HG03175 (cell line): Measurements from ENCODE around the gene MOB1B.
"Not testable (repeated sequence)": the region's sequence is repeated elsewhere in the genome, so short reads cannot be mapped to it uniquely, and the experiment has no call there.

Experiments used
- ATAC-seq: cut with Tn5 transposase; IDR thresholded peaks from one replicate; pipeline ENCODE4 v1.9.1; 2021; ENCODE audit warnings: mild to moderate bottlenecking, moderate library complexity; ENCODE audit not compliant: unreplicated experiment

The MOB1B gene

DNA sequence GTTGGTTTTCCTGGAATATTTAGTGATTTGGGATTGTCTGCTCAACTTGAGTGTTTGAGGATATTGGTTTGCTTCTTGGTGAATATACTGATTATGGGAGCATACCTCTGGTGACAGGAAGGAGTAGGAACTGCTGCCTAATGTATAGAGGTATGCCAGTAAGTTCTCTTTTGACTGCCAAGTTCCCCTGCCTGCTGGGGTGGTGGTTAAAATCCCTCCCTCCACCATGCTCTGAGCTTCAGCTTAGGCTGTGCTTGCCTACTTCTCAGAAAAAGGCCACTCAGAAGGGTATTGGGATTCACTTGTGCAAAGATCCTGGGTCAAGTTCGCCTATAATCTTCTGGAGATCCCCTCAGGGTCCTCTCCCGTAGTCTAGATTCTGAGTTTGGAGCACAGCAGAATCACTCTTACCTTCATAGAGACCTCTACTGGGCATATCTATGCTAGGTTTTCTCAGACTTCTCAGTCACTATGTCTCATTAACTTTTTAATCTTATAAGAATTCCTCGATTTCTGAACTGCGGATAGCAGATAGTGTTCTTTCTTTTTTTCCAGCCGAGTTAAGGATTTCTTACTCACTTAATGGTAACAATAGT is 46.6 kb downstream of the MOB1B start:
- no peak for ATAC-seq

DNA sequence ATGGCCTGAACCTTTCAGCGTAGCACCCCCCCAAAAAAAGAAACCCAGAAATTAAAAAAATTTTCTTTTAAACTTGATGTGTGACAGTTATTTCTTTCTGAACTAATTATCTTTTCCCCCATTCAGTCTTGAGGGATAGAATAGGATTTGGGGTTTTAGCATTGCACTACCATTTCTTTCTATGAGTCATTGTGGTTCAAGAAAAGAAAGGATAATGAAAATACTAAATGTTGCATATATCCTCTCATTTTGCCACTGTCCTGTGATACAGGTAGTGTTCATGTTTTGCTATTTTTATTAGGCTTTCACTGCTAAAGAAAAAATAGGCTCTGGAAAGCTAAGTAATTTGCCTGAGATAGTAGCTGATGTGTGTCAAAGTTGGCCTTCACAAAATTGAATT is 51.9 kb downstream of the MOB1B start:
- no peak for ATAC-seq

DNA sequence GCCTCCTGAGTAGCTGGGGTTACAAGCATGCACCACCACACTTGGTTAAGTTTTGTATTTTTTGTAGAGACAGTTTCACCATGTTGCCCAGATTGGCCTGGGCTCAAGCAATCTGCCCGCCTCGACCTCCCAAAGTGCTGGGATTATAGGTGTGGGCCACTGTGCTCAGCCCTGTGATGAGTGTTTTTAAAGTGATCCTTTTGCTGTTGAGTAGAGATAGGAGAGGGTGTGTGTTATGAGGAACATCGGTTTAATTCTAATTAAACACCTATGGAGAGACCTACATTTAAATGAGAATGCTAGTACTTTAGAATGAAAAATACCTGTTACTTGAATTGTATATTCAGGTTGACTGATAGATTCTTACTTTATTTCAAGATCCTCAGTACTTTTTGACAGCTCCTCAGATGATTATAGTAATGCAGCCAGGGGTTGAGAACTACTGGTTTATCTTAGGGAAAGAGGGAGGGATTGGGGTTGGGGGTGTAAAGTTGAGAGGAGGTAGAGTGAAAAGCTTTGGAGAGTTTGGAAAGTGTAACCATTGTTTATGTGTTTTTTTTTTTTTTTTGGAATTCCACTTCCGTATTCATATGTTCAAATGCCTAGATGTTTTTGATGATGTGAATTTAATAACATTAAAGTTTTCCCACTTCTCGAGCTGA is 54.5 kb downstream of the MOB1B start:
- ATAC-seq, result no peak

DNA sequence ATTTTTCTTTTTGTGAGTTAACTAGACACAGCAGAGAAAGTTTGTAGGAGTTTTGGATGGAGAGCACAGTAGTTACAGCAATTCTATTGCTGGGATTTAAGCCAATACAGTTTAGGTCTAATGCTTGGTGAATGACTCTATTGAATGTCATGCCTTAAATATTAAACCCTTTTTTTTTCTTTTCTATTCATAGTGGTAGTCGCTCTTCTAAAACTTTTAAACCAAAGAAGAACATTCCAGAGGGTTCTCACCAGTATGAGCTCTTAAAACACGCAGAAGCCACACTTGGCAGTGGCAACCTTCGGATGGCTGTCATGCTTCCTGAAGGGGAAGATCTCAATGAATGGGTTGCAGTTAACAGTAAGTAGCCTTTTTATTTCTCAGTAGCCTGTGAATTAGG is 56.5 kb downstream of the MOB1B start:
- no peak for ATAC-seq

DNA sequence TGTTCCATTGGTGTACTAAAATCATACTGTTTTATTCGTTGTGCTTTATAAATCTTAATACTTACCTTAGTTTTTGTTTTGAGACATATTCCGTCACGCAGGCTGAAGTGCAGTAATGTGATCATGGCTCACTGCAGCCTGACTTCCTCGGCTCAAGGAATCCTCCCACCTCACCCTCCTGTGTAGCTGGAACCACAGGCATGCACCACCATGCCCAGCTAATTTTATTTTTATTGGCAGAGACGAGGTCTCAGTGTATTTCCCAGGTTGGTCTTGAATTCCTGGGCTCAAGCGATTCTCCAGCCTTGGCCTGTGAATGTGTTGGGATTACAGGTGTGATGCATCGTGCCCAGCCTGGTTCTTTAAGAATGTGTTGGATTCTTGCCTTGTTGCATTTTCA is 66.9 kb downstream of the MOB1B start:
- ATAC-seq, result no peak

DNA sequence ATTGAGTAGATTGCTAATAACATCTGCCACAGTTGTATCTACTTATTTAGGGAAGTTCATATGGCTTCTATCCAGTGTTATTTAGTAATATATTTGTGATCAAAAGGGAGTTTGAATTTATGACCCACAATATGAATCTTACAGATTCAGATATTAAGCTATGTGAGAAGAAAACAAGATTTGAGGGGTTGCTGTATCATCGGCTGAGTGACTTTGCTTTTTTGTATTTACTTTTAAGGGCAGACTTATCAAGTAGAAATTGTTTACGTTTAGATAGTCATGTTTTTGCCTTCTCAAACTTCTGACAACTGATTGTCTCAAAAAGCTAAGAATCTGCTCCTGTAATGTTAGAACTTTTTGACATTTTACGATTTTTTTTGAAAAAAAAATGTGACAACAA is 74.1 kb downstream of the MOB1B start:
- no peak for ATAC-seq

DNA sequence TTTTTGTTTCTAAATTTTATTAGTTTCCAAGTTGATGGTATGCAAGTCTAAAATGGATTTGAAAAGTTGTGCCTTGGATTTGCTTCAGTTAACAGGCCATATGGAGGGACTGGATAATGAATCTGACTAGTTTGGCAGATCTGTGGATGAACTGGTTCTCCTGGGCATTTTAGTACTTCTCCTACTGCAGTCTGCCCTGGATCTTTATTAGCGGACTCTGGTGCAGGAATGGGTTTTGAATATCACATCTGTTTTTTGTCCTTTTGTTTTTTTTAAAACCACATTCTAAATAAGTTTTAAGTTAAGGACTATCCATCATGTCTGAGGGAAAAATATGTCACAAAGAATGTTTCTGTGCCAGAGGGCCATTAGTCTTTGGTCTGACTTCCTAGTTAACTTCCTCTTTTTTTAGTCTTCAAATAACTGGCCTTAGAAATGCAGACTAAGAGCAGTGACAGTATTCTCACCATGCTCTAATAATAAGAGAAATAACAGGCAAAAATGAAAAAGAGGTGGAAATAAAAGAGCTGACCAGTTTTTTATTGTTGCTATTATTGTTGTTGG is 77.4 kb downstream of the MOB1B start:
- ATAC-seq, result peak; percentile 52

DNA sequence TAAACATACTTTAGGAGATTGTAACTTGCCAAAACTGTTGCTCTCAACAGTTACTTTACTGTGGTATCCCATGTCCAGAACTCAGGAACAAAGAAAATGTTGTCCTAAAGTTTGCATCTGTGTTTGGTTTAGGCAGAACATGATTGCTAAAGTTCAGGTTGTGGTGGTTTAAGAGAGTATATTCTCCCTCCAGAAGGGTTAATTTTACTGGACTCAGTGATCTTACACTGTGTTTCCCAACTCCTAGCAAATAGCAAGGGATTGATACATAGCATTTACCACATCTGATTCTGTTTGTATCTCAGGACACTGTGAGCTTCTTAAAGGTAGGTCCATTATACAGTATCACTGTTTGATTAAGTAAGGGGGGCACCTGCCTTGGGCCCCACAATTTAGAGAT is 78.0 kb downstream of the MOB1B start:
- ATAC-seq, result no peak

DNA sequence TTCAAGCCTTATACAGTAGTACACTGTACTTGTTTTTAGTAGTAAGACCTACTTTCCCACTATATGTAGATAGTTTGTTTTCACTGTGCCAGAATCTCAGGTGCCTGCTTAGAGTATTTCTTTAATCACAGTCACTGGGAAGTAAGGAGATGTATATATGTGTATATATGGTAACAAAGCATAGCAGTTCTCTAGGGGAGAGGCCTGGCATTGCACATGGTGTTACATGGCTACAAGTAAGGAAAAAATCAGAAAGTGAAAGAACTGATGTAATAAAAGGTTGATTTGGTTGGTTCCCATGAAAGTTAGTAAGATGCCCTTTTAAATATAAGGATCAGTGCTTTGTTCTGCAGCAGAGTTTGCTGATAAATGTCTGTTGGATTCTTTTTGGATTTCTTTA is 81.9 kb downstream of the MOB1B start:
- ATAC-seq, result no peak

DNA sequence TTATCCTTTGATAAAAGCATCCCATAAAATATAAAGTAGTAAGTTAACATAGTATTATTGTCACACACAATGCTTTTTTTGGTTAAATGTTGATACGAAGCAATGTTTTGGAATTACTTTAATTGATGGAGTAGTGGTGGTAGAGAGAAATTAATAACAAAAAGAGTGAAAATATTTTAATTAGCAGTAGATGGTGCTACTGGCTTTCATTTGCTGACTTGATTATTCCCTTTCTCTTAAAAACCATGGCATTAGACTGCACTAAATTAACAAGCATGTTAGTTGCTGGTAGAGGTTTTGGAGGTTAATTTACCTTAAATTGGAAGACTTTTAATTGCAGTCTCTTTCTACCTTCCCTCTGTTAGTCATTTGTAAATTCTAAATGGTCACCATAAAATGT is 82.4 kb downstream of the MOB1B start:
- ATAC-seq, result no peak

DNA sequence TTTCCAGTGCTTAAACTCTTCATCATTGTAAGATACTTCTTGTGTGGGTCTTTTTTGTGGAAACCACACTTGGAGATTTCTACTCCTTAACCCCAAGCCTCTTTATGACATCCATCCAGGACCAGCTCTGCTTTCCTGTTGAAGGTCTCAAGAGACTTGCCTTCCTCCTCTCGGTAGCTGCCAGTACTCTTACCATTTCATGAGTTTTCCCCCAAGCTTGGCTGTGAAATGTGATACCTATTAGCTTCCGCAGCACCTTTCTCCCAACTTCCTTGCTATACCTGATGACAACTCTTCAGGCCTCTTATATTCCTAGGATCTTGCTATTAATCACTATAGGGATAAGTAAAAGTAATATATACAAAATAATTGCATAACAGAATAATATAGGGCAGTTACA is 89.4 kb downstream of the MOB1B start:
- no peak for ATAC-seq

DNA sequence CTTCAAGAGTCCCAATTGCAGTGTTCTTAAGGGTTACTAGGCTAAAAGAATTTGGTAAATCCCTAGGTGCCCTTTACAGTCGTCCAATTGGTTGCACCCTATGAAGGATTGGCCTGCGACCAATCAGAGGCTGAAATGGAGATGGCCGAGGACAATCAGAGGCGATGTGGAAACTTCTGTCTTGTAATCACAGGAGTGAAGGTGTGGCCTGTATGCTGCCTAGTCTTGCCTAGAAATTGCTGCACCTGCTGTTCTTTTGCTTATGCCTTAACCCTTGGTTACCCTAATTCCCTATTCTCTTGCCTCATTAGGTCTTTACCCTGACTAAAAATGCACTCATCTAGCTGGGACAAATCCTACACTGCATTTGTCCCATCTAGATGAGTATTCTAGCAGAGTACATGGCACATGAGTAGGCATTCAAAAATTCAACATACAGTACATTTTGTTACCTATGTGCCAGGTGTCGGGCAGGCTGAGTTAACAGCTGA is 90.3 kb downstream of the MOB1B start:
- no peak for ATAC-seq

DNA sequence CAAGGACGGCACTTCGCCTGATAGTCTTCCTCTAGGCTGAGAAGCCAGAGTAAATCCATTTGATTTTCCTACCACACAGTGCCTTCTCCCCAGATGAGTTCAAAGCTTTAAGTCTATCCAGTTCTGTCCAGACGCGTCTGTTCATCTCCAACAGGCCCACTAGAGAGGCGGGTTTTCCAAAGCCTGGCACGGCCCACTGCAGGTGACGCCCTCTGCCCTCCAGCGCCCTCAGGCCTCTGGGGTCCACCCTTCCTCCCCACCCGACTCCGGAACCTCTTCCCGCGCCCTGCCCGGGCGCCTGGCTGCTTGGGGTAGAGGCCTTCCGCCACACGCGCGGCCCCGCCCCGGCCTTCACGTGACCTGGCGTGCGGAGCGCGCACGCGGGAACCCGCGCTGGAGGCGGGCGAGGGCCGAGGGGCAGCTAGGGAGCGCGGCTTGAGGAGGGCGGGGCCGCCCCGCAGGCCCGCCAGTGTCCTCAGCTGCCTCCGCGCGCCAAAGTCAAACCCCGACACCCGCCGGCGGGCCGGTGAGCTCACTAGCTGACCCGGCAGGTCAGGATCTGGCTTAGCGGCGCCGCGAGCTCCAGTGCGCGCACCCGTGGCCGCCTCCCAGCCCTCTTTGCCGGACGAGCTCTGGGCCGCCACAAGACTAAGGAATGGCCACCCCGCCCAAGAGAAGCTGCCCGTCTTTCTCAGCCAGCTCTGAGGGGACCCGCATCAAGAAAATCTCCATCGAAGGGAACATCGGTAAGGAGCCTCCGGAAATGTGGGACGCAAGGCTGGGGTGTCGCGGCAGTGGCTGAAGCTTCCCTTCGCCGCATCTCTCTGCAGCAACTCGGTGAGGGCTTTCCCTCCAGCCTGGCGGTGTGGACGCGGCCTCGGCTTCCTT is 91.3 kb downstream of the MOB1B start, which contains the start of gene DCK:
Gene DCK (plus strand): TSS at position 469 of the 888 bp plus-strand sequence. CDS start 187 bp downstream, at position 656.
- peak; percentile 80 for ATAC-seq

DNA sequence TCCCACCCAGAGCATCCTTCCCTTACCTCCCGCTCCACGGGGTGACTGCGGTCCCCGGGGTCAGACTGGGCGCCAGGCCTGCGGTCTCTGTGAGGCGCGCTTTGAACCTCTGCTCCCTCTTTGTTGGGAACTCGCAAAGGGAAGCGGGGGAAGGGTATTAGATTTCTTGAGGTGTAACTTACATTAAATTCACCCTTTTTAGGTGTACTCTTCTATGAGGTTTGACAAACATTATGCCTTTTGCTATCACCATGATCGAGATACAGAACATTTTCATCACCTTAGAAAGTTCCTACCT is 91.8 kb downstream of the MOB1B start:
- ATAC-seq, result no peak

DNA sequence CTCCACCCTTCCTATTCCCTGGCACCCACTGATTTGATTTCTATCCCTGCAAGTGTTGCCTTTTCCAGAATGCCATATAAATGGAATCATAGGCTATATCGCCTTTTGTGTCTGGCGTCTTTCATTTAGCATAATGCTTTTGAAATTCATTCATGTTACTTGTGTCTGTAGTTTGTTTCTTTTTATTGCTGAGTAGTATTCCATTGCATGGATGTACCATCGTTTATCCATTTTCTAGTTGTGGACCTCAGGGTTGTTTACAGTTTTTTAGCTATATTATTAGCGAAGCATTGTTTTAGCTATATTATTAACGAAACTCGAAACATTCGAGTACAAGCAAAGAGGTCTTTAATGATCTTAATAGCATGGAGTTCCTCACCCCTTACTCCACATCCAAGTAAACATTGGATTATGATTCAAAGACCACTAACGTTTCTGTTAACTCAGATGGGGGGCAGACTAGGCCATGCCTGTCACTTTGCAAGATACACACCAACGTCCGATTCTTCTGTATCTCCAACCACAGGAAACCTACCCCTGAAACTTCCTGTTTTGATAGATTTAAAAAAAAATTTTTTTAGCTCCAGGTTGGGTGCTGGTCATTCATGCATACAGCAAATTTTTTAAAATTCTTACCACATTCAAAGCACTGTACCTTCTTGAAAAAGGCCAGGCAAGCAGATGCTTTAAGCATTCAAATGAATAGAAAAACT is 92.4 kb downstream of the MOB1B start:
- peak; percentile 39 for ATAC-seq

DNA sequence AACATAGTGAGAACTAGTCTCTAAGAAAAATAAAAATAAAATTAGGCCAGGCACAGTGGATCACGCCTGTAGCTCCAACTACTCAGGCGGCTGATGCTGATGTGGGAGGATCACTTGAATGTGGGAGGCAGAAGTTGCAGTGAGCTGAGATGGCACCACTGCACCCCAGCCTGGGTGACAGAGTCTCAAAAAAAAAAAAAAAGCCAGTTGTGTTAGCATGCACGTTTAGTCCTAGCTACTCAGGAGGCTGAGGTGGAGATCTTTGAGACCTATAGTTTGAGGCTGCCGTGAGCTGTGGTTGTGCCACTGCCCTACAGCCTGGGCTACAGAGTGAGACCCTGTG is 93.8 kb downstream of the MOB1B start:
- ATAC-seq, result no peak

DNA sequence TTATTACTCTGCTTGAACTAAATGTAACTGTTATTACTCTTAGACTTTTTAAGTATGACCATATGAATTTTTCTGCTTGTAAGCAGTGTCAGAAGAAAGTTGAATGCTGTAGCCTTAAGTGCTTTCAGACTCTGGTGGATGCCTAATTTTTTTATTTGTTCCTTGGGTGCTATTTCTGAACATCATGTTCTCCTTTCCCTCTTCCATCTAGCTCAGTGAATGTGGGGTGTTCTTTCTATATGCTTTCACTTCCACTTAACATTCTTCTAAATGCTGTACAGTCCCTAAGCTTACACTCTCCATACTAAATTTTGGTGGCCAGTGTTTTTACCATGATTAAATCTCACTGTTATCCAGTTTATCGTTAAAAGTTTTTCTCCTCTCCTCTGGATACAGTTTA is 94.9 kb downstream of the MOB1B start:
- ATAC-seq, result no peak

DNA sequence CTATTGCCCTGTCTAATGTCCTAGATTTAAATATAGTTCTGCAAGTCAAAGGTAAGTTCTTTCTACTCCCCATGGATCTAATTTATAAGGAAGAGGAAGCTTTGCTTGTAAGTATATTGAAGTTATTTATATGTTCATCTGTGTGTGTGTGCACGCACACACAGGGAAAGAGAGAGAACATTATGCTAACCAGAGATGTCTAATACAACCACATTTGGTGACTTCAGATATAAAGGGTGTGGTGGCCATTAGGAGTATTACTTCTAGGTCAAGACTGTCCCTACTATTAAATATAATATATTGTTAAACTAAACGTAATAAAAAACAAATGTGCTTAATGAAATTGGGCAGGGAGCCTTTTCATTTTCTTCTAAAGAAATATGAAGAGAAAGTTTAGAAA is 95.4 kb downstream of the MOB1B start:
- ATAC-seq, result no peak

DNA sequence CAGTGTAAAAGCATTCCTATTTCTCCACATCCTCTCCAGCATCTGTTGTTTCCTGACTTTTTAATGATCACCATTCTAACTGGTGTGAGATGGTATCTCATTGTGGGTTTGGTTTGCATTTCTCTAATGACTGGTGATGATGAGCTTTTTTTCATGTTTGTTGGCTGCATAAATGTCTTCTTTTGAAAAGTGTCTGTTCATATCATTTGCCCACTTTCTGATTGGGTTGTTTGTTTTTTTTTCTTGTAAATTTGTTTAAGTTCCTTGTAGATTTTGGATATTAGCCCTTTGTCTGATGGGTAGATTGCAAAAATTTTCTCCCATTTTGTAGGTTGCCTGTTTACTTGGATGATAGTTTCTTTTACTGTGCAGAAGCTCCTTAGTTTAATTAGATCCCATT is 97.5 kb downstream of the MOB1B start:
- not testable (repeated sequence) for ATAC-seq

DNA sequence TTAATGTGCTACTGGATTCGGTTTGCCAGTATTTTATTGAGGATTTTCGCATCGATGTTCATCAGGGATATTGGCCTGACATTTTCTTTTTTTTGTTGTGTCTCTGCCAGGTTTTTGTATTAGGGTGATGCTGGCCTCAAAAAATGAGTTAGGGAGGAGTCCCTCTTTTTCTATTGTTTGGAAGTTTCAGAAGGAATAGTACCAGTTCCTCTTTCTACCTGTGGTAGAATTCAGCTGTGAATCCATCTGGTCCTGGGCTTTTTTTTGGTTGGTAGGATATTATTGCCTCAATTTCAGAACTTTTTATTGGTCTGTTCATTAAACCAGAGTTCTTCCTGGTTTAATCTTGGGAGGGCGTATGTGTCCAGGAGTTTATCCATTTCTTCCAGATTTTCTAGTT is 99.2 kb downstream of the MOB1B start:
- ATAC-seq, result not testable (repeated sequence)

DNA sequence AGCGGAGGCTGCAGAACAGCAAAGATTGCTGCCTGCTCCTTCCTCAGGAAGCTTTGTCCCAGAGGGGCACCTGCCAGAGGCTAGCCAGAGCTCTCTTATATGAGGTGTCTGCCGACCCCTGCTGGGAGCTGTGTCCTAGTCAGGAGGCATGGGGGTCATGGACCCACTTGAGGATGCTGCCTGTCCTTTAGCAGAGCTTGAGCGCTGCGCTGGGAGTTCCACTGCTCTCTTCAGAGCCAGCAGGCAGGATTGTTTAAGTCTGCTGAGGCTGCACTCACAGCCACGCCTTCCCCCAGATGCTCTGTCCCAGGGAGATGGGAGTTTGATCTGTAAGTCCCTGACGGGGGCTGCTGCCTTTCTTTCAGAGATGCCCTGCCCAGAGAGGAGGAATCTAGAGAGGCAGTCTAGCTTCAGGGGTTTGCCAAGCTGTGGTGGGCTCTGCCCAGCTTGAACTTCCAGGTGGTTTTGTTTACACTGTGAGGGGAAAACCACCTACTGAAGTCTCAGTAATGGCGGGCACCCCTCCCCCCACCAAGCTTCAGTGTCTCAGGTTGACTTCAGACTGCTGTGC is 102.2 kb downstream of the MOB1B start:
- ATAC-seq, result no peak
